Activated CD4-positive, alpha-beta T cell treated with anti-CD3 and anti-CD28 coated beads for 24 hours (primary cell): ENCODE results near the gene PIK3CB.
"Not testable (repeated sequence)": the region's sequence is repeated elsewhere in the genome, so short reads cannot be mapped to it uniquely, and the experiment has no call there.

ENCODE experiments used
- DNase-seq, 2 donors: peaks; one replicate each; pipeline ENCODE4 v3.0.0-alpha.2; 2020; ENCODE audit warnings: low read depth in 2 of 2

The PIK3CB gene

GRCh38 chr3:138680974-138681373 is 153.8 kb downstream of the PIK3CB start:
- not testable (repeated sequence) for DNase-seq

- no peak for DNase-seq
Measured at GRCh38 chr3:138678874-138679392, 155.8 kb downstream of the PIK3CB start.

GRCh38 chr3:138678086-138678485 is 156.6 kb downstream of the PIK3CB start:
- DNase-seq = no peak

GRCh38 chr3:138675393-138675792 is 159.3 kb downstream of the PIK3CB start:
- DNase-seq = no peak

GRCh38 chr3:138673641-138674530 is 160.8 kb downstream of the PIK3CB start:
- DNase-seq = no peak

- DNase-seq = no peak
Measured at GRCh38 chr3:138670407-138670806, 164.3 kb downstream of the PIK3CB start.

GRCh38 chr3:138668107-138668506 is 166.6 kb downstream of the PIK3CB start:
- DNase-seq = no peak

- DNase-seq = no peak
Measured at GRCh38 chr3:138657508-138657907, 177.2 kb downstream of the PIK3CB start.

GRCh38 chr3:138653567-138653966 is 181.2 kb downstream of the PIK3CB start:
- no peak for DNase-seq

GRCh38 chr3:138649134-138649533 is 185.6 kb downstream of the PIK3CB start:
- no peak for DNase-seq

GRCh38 chr3:138646513-138646912 is 188.2 kb downstream of the PIK3CB start:
- DNase-seq = no peak

GRCh38 chr3:138646008-138646407 is 188.7 kb downstream of the PIK3CB start:
- DNase-seq = no peak

- no peak for DNase-seq
Measured at GRCh38 chr3:138642927-138643253, 191.8 kb downstream of the PIK3CB start.

- no peak for DNase-seq
Measured at GRCh38 chr3:138642226-138642926, 192.4 kb downstream of the PIK3CB start.

- no peak for DNase-seq
Measured at GRCh38 chr3:138640537-138640936, 194.2 kb downstream of the PIK3CB start.

- DNase-seq = no peak
Measured at GRCh38 chr3:138638641-138639040, 196.1 kb downstream of the PIK3CB start.

GRCh38 chr3:138629526-138629925 is 205.2 kb downstream of the PIK3CB start:
- DNase-seq = no peak

GRCh38 chr3:138625707-138626365 is 208.9 kb downstream of the PIK3CB start:
- DNase-seq = no peak

GRCh38 chr3:138624518-138624917 is 210.2 kb downstream of the PIK3CB start:
- DNase-seq = no peak

GRCh38 chr3:138620431-138620830 is 214.3 kb downstream of the PIK3CB start:
- DNase-seq = no peak

GRCh38 chr3:138615462-138615861 is 219.3 kb downstream of the PIK3CB start:
- DNase-seq = no peak

- DNase-seq = no peak
Measured at GRCh38 chr3:138609898-138610266, 224.8 kb downstream of the PIK3CB start.
